Tibial nerve (tissue), 4 donors: ENCODE data around the gene MOAP1. TPM values are rescaled to one million over a fixed set of nuclear protein-coding genes. Genes with fewer than 3 reads are reported as not detected.
"Not testable (repeated sequence)": the region's sequence is repeated elsewhere in the genome, so short reads cannot be mapped to it uniquely, and the experiment has no call there.

Experiments used
- DNase-seq, 2 donors: peaks; one replicate each; pipeline ENCODE4 v3.0.0-alpha.2; 2019; ENCODE audit warnings: low spot score in 2 of 2
- H3K27ac ChIP-seq, 4 donors: fragments of 200-600 bp; sonication (generic) in 3 of 4; one replicate each; pipeline ENCODE4 v1.5.1; 2017 to 2019; ENCODE audit warnings: mild to moderate bottlenecking in 1 of 4
- H3K27me3 ChIP-seq, 2 donors: fragments of 200-600 bp; sonication (generic) in 1 of 2; one replicate each; pipeline versions ENCODE4 v1.5.1 to v1.6.0; 2017 to 2019
- H3K36me3 ChIP-seq, 3 donors: fragments of 200-600 bp; sonication (generic); one replicate each; pipeline ENCODE4 v1.5.1; 2018 to 2019
- H3K4me1 ChIP-seq, 4 donors: fragments of 200-600 bp; sonication (generic) in 3 of 4; one replicate each; pipeline ENCODE4 v1.5.1; 2017 to 2019
- H3K4me3 ChIP-seq, 4 donors: fragments of 200-600 bp; sonication (generic) in 3 of 4; one replicate each; pipeline ENCODE4 v1.5.1; 2017 to 2019; ENCODE audit warnings: mild to moderate bottlenecking in 1 of 4, moderate library complexity in 1 of 4
- H3K9me3 ChIP-seq, 4 donors: fragments of 200-600 bp; sonication (generic) in 3 of 4; one replicate each; pipeline ENCODE4 v1.5.1; 2017 to 2019
- EP300 ChIP-seq, 2 donors: sonication (generic); formaldehyde crosslinking; IDR thresholded peaks; one replicate each; pipeline ENCODE4 v1.6.1; 2017; ENCODE audit warnings: antibody characterized with exemption in 2 of 2, mild to moderate bottlenecking in 1 of 2
- POLR2A ChIP-seq, 2 donors: fragments of 450-650 bp; IDR thresholded peaks; one replicate each; pipeline ENCODE4 v1.6.1; 2017; ENCODE audit warnings: antibody characterized with exemption in 2 of 2, mild to moderate bottlenecking in 2 of 2, moderate library complexity in 2 of 2
- WGBS, 2 donors: methylation state at CpG; one replicate each; pipeline ENCODE4 v1.1.5; 2018; 5-methylcytosine and 5-hydroxymethylcytosine counted together
- total RNA-seq, 4 donors: library from RNA; depleted of rRNA; stranded (reverse); fragments of >200 nt; gene quantifications; one replicate each; pipeline ENCODE4 v1.1.0, GENCODE V29; 2016
- TF ChIP-seq, protein P1 (sequence below), 5 experiments: fragments of 200-600 bp in 3 of 5; fragments of 450-650 bp in 2 of 5; sonication (generic) in 3 of 5; IDR thresholded peaks; one replicate each; pipeline ENCODE4 v1.5.1; 2016 to 2019; ENCODE audit warnings: antibody characterized with exemption in 5 of 5, mild to moderate bottlenecking in 3 of 5, moderate library complexity in 2 of 5

MOAP1 gene
- total RNA-seq, 4 donors from 2014 or later, result 21.8 to 29.3 (median 23.4) TPM

DNA sequence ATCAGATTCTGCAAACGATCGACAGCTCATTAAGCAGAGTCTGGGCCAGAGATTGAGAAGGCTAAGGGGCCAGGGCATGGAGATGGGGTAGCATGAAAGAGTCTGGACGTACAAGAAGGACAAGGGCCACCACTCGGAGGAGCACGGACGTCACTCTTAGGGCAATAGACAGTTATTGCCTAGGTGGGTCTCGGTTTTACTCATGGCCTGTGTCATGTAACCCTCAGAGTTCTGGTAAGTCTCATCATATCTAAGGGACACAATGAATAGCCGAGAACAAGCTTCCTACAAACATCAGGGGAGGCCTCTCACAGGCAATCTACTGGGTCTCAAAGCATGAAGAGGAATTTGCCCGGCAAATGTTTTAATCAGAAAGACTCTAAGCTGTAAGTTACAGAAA, 38.6 kb downstream of the MOAP1 start:
- Histone ChIP-seq H3K36me3 (no peaks in the 10 kb centered on the region), H3K4me1 (no peaks in the 10 kb centered on the region), H3K27ac (no peak overlapping the region), H3K9me3 (no peaks in the 10 kb centered on the region), H3K4me3 (no peak overlapping the region), H3K27me3 (no peaks in the 10 kb centered on the region)
- no peak for DNase-seq
- 72 to 82% methylated on average over 9 of the region's 9 CpGs for WGBS, 2 donors
- TF ChIP-seq POLR2A (IDR thresholded peaks at IDR 0.05), result no peak
- TF ChIP-seq, protein P1, sequence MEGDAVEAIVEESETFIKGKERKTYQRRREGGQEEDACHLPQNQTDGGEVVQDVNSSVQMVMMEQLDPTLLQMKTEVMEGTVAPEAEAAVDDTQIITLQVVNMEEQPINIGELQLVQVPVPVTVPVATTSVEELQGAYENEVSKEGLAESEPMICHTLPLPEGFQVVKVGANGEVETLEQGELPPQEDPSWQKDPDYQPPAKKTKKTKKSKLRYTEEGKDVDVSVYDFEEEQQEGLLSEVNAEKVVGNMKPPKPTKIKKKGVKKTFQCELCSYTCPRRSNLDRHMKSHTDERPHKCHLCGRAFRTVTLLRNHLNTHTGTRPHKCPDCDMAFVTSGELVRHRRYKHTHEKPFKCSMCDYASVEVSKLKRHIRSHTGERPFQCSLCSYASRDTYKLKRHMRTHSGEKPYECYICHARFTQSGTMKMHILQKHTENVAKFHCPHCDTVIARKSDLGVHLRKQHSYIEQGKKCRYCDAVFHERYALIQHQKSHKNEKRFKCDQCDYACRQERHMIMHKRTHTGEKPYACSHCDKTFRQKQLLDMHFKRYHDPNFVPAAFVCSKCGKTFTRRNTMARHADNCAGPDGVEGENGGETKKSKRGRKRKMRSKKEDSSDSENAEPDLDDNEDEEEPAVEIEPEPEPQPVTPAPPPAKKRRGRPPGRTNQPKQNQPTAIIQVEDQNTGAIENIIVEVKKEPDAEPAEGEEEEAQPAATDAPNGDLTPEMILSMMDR (IDR thresholded peaks at IDR 0.05), result no peak
- no peak for TF ChIP-seq EP300 (IDR thresholded peaks at IDR 0.05)

GRCh38 chr14:93142854-93143652, 41.6 kb downstream of the MOAP1 start:
- H3K4me1 ChIP-seq, result no peaks in the 10 kb centered on the region
- H3K4me3 ChIP-seq, result no peak overlapping the region
- no peaks in the 10 kb centered on the region for H3K9me3 ChIP-seq
- H3K27me3 ChIP-seq, result no peaks in the 10 kb centered on the region
- TF ChIP-seq POLR2A (IDR thresholded peaks at IDR 0.05) (no peak), EP300 (IDR thresholded peaks at IDR 0.05) (no peak)
- TF ChIP-seq, protein P1 (IDR thresholded peaks at IDR 0.05), result no peak
- H3K36me3 ChIP-seq, result no peaks in the 10 kb centered on the region
- 73 to 78% methylated on average over 12 of the region's 13 CpGs for WGBS, 2 donors
- no peak for DNase-seq
- no peak overlapping the region for H3K27ac ChIP-seq

DNA sequence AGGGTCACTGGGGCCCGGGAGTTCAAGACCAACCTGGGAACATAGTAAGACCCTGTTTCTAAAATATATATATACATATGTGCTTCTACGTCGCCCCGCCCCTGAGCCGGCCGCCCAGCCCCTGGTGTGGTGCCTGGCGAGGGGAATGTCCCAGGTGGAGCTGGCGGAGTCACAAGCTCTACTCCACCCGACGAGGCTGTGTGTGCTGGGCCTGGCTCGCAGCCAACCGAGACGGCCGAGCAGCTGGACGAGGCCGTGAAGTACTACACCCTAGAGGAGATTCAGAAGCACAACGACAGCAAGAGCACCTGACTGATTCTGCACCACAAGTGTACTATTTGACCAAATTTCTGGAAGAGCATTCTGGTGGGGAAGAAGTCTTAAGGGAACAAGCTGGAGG, 46.8 kb downstream of the MOAP1 start:
- no peaks in the 10 kb centered on the region for H3K9me3 ChIP-seq
- H3K27me3 ChIP-seq, result no peaks in the 10 kb centered on the region
- H3K4me1 ChIP-seq, result peaks cover 0 to 3% (median 0%) of the 10 kb centered on the region in 4 donors
- no peaks in the 10 kb centered on the region for H3K36me3 ChIP-seq
- TF ChIP-seq EP300 (IDR thresholded peaks at IDR 0.05) (no peak), POLR2A (IDR thresholded peaks at IDR 0.05) (no peak)
- TF ChIP-seq, protein P1 (IDR thresholded peaks at IDR 0.05), result no peak
- no peak overlapping the region for H3K4me3 ChIP-seq
- DNase-seq, result no peak
- 43 to 58% methylated on average over 13 to 17 of the region's 17 CpGs for WGBS, 2 donors
- no peak overlapping the region for H3K27ac ChIP-seq

GRCh38 chr14:93136508-93136907, 48.2 kb downstream of the MOAP1 start:
- H3K4me3 ChIP-seq, H3K27ac ChIP-seq, H3K36me3 ChIP-seq, DNase-seq, H3K9me3 ChIP-seq, H3K27me3 ChIP-seq: not testable (repeated sequence)
- peaks cover 0 to 13% (median 0%) of the 10 kb centered on the region in 4 donors for H3K4me1 ChIP-seq
- WGBS, 2 donors, result 74 to 79% methylated on average over 13 of the region's 13 CpGs

GRCh38 chr14:93136009-93136408, 48.7 kb downstream of the MOAP1 start:
- no peak for DNase-seq
- peaks cover 0 to 13% (median 0%) of the 10 kb centered on the region in 4 donors for H3K4me1 ChIP-seq
- no peak overlapping the region for H3K4me3 ChIP-seq
- TF ChIP-seq, protein P1 (IDR thresholded peaks at IDR 0.05), result no peak
- TF ChIP-seq EP300 (IDR thresholded peaks at IDR 0.05) (no peak), POLR2A (IDR thresholded peaks at IDR 0.05) (no peak)
- no peaks in the 10 kb centered on the region for H3K36me3 ChIP-seq
- H3K27me3 ChIP-seq, result no peaks in the 10 kb centered on the region
- H3K9me3 ChIP-seq, result no peaks in the 10 kb centered on the region
- no peak overlapping the region for H3K27ac ChIP-seq
- 75 to 76% methylated on average over 8 of the region's 8 CpGs for WGBS, 2 donors
